Astrocyte of the spinal cord (primary cell): ENCODE measurements around the gene LRP1-AS.

ENCODE experiments used
- DNase-seq: peaks from one replicate; pipeline ENCODE4 v3.0.0; 2011; ENCODE audit warnings: low read depth, low spot score
- H3K4me3 ChIP-seq: 2 replicates; pipeline ENCODE4 v1.5.1; 2011; ENCODE audit warnings: low read depth, mild to moderate bottlenecking, low read length, moderate library complexity
- in situ Hi-C: cut with HindIII; loops from 2 replicates; pipeline ENCODE4 v1.10.0; 2017; ENCODE audit warnings: low sequenced_read_pairs
- TF ChIP-seq, protein P1 (sequence below): IDR thresholded peaks from 2 replicates; pipeline ENCODE4 v1.5.1; 2012; ENCODE audit warnings: low read depth, mild to moderate bottlenecking, low read length, inconsistent platforms

The LRP1-AS gene

DNA sequence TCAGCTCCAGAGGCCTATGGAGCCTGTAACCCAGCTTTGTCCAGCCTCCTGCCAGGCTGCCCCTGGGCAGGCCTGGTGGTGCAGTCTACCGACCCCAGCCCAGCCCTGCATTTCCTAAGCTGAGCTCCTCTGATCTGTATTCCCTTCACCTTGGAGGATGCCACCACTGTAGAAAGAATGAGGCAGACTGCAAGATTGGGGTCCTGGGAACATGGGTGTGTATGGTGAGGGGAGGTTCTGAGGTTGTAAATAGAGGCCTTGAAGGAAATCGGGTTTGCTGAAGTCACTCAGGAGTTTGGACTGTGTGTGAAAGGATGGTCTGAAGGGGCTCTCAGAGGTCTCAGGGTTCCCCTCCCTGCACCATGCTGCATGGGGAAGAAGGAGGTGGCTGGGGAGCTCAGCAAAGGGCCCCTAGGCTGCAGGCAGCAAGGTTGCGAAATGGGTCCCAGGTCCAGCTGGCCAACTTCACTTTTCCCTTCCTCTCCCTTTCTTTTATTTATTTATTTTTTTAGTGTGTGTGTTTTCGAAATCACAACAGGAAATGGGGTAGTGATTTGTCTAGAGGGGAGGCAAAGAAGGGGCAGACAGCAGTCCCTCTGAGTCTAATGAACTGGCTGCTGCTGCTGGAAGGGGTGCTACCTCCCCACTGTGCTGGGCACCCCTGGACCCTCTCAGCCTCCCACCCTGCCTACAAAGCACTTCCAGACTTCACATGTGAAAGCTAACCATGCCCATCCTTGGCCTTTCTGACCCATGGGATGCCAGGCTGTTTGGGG lies 1.2 kb upstream of the LRP1-AS start:
- TF ChIP-seq, protein P1, sequence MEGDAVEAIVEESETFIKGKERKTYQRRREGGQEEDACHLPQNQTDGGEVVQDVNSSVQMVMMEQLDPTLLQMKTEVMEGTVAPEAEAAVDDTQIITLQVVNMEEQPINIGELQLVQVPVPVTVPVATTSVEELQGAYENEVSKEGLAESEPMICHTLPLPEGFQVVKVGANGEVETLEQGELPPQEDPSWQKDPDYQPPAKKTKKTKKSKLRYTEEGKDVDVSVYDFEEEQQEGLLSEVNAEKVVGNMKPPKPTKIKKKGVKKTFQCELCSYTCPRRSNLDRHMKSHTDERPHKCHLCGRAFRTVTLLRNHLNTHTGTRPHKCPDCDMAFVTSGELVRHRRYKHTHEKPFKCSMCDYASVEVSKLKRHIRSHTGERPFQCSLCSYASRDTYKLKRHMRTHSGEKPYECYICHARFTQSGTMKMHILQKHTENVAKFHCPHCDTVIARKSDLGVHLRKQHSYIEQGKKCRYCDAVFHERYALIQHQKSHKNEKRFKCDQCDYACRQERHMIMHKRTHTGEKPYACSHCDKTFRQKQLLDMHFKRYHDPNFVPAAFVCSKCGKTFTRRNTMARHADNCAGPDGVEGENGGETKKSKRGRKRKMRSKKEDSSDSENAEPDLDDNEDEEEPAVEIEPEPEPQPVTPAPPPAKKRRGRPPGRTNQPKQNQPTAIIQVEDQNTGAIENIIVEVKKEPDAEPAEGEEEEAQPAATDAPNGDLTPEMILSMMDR = no peak
- in situ Hi-C loops = no loop called here
- H3K4me3 ChIP-seq = no peak overlapping the region
- no peak for DNase-seq

DNA sequence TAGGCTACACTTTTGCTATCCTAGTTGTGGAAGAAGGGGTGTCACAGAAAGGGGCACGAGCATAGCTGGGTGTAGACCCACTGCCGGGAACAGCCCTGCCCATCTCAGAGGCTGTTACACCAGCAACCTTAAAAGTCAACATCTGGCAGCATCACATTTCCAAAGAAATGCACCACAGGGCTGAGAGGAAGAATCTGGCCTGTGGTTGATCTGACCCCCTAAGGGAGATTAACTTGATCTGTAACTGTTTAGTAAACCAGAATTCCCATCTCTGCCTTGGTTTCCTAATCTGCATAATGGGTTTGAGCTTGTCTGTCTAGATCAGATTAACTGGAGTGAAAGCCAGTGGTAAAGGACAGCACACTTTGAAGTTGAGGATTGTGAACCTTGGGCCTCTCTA lies 1.3 kb downstream of the LRP1-AS start:
- H3K4me3 ChIP-seq = no peak overlapping the region
- in situ Hi-C loops = no loop called here
- DNase-seq = no peak
- TF ChIP-seq, protein P1 = no peak

DNA sequence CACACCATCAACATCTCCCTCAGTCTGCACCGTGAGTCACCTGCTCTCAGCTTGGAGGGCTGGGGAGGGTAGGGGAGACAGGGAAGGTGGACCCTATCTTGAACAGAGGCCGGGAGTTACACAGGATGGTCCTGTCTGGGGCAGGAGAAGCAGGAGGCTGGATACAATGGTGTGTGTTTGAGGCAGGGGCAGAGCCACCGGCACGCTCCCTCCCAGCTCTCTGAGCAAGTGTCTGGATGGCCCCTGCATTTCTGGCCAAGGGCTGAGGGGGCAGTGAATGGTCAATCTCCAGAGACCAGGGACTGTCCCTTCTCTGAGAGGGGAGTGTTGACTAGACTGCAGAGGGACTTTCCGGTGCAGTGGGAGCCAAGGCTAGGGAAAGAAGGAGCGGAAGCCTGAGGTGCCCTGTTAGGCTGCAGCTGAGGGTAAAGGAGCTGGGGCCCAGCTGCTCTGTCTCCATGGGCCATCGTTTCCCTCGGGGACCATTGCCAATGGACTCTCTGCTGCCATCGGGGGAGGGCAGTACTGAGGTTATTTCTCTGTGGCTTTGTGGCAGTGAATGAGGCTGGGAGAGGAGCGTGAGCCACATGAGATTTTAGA lies 1.9 kb downstream of the LRP1-AS start:
- no peak overlapping the region for H3K4me3 ChIP-seq
- DNase-seq = no peak
- in situ Hi-C loops = no loop called here
- TF ChIP-seq, protein P1 = no peak

DNA sequence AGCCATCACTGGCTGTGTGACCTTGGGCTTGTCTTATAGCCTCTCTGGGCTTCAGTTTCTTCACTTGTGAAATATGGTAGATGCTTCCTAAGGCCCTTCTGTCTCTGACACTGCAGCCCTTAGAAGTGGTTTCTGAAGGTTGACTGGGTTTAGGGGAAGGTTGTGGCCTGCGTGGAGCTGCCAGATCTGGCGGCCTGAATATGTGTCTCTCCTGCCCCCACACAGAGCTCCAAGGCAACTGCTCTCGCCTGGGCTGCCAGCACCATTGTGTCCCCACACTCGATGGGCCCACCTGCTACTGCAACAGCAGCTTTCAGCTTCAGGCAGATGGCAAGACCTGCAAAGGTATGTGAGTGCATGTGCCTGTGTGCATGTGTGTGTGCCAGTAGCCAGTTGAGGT lies 4.0 kb downstream of the LRP1-AS start:
- in situ Hi-C loops = no loop called here
- DNase-seq = no peak
- H3K4me3 ChIP-seq = no peak overlapping the region
- TF ChIP-seq, protein P1 = no peak

DNA sequence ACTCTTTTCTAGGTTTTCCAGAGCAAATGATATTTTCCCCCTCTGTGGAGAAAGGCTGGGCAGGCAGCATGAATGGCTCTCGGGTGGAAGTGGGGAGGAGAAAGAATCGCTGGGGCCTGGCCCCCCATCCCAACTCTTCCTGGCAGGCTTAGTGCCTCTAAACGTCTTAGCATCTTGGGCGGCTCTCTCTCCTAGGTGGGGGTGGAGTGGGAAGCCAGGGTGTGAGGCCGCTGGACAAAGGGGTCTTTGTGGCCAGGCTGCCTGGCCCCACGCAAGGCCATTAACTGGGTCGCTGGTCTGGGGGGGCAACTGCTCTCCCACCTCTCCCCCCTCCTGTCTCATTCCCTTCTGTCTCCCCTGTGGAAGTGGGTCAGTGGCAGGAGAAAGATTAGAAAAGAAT lies 4.7 kb downstream of the LRP1-AS start:
- TF ChIP-seq, protein P1 = no peak
- in situ Hi-C loops = no loop called here
- no peak overlapping the region for H3K4me3 ChIP-seq
- no peak for DNase-seq

DNA sequence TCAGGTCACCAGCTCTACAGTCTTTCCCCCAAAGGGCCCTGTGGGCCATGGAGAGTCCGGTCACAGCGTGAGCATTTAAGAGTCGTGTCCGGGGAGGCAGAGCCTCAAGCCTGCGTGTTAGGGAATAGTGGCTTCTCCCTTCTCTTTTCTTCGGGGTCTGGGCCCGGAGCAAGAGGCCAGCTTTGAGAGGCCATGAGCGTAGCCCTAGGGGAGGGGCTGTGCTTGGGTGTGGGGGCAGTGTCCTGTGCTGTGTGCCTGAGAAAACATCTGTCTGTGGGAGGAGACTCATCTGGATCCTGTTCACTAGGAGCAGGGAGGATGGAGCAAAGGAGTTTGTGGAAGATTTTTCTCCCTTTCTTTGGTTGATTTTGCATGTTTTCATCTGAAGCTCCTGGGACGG lies 5.3 kb downstream of the LRP1-AS start:
- H3K4me3 ChIP-seq = no peak overlapping the region
- in situ Hi-C loops = no loop called here
- DNase-seq = no peak
- TF ChIP-seq, protein P1 = no peak
